ENCODE data around the gene DNAH11. TPM values are rescaled to one million over a fixed set of nuclear protein-coding genes. Genes with fewer than 3 reads are reported as not detected.

Gene DNAH11
- 1 to 10 TPM in 4 of 6 donors, under 1 TPM in 2; 0.46 to 3.8 (median 1.1) TPM for total RNA-seq
- 1 to 10 TPM in 1 of 2 donors, under 1 TPM in 1; 0.68 to 1.5 TPM for polyA plus RNA-seq

- Histone ChIP-seq H3K27ac (no peak within 1 kb of the TSS), H3K36me3 (no peaks in the 10 kb centered on the region), H3K4me1 (peaks cover 0 to 9% (median 7%) of the 10 kb centered on the region in 3 donors), H3K27me3 (peaks cover 0 to 6% (median 1%) of the 10 kb centered on the region in 4 donors), H3K9me3 (no peaks in the 10 kb centered on the region), H3K4me3 (peak within 1 kb of the TSS; percentile 17 to 62 (median 40))
- WGBS, 2 donors: 1% methylated on average over 57 to 66 of the region's 66 CpGs
- ATAC-seq: peak; percentile 98 to 99 (median 98)
- no peak for TF ChIP-seq CTCF (IDR thresholded peaks at IDR 0.05)
- no peak for FAIRE-seq
- peak; percentile 54 to 87 (median 62) for DNase-seq
- intact Hi-C loops (cut with DNase I): no loop called here
Observed at GRCh38 chr7:21542891-21543527, at the start of gene DNAH11. DNAH11 (plus strand) TSS chr7:21543039; CDS start chr7:21543246, 207 bp downstream.

GRCh38 chr7:21495731-21496130 is 47.1 kb upstream of the DNAH11 start:
- DNase-seq (no peak), FAIRE-seq (no peak), ATAC-seq (no peak)
- Histone ChIP-seq H3K4me3 (no peak overlapping the region), H3K4me1 (no peaks in the 10 kb centered on the region), H3K27ac (no peak overlapping the region), H3K9me3 (no peaks in the 10 kb centered on the region), H3K36me3 (no peaks in the 10 kb centered on the region), H3K27me3 (no peaks in the 10 kb centered on the region)
- intact Hi-C loops (cut with DNase I): no loop called here
- TF ChIP-seq CTCF (IDR thresholded peaks at IDR 0.05): no peak

- intact Hi-C loops (cut with DNase I): no loop called here
- FAIRE-seq: no peak
Observed at GRCh38 chr7:21497072-21497471, 45.8 kb upstream of the DNAH11 start.

GRCh38 chr7:21500117-21500832 is 42.6 kb upstream of the DNAH11 start:
- intact Hi-C loops (cut with DNase I): loop anchor here in 1 of 3 donors (10.0 kb wide), 2 partner anchors 235 to 725 kb away; no protein-coding TSS in a partner anchor
- TF ChIP-seq CTCF (IDR thresholded peaks at IDR 0.05): no peak
- 83 to 84% methylated on average over 6 of the region's 6 CpGs for WGBS, 2 donors
- no peaks in the 10 kb centered on the region for H3K9me3 ChIP-seq
- ATAC-seq (no peak), DNase-seq (no peak), FAIRE-seq (peak; percentile 49)
- no peak overlapping the region for H3K27ac ChIP-seq
- no peaks in the 10 kb centered on the region for H3K4me1 ChIP-seq
- no peak overlapping the region for H3K4me3 ChIP-seq
- no peaks in the 10 kb centered on the region for H3K36me3 ChIP-seq
- no peaks in the 10 kb centered on the region for H3K27me3 ChIP-seq

More at GRCh38 chr7:21497072-21497471, 45.8 kb upstream of the DNAH11 start:
- no peak overlapping the region for H3K4me3 ChIP-seq
- ATAC-seq: no peak
- no peaks in the 10 kb centered on the region for H3K9me3 ChIP-seq
- H3K4me1 ChIP-seq: no peaks in the 10 kb centered on the region
- no peak for DNase-seq
- no peaks in the 10 kb centered on the region for H3K27me3 ChIP-seq
- H3K36me3 ChIP-seq: no peaks in the 10 kb centered on the region
- TF ChIP-seq CTCF (IDR thresholded peaks at IDR 0.05): no peak
- no peak overlapping the region for H3K27ac ChIP-seq

Measured in pancreas (tissue), 10 donors.